Neuronal stem cell (in vitro differentiated cells): Measurements from ENCODE around the gene ISL2.

Experiments
- DNase-seq: peaks from one replicate; pipeline ENCODE4 v3.0.0-alpha.2; 2013; ENCODE audit warnings: low spot score
- H2AFZ ChIP-seq: one replicate; pipeline ENCODE4 v1.6.1; 2013; ENCODE audit warnings: mild to moderate bottlenecking, low read length, inconsistent platforms
- H2AK5ac ChIP-seq: 2 replicates; pipeline ENCODE4 v1.6.1; 2013; ENCODE audit warnings: low read depth, mild to moderate bottlenecking, inconsistent platforms, low read length, moderate library complexity, mixed read lengths
- H2BK120ac ChIP-seq: 2 replicates; pipeline ENCODE4 v1.6.1; 2013; ENCODE audit warnings: low read depth, mild to moderate bottlenecking, inconsistent platforms, low read length, moderate library complexity, mixed read lengths
- H2BK12ac ChIP-seq: one replicate; pipeline ENCODE4 v1.6.1; 2013; ENCODE audit warnings: low read length, inconsistent platforms
- H2BK15ac ChIP-seq: 2 replicates; pipeline ENCODE4 v1.6.1; 2013; ENCODE audit warnings: mild to moderate bottlenecking, low read length, inconsistent platforms, mixed read lengths
- H2BK5ac ChIP-seq: one replicate; pipeline ENCODE4 v1.6.1; 2013; ENCODE audit warnings: inconsistent platforms, mild to moderate bottlenecking, low read length, moderate library complexity
- H3K14ac ChIP-seq: one replicate; pipeline ENCODE4 v1.6.1; 2013; ENCODE audit warnings: low read length, inconsistent platforms
- H3K18ac ChIP-seq: 2 replicates; pipeline ENCODE4 v1.6.1; 2013; ENCODE audit warnings: low read length, inconsistent platforms
- H3K23ac ChIP-seq: 2 replicates; pipeline ENCODE4 v1.6.1; 2013; ENCODE audit warnings: low read depth, mild to moderate bottlenecking, mixed read lengths, low read length, inconsistent platforms; ENCODE audit not compliant: poor library complexity
- H3K27ac ChIP-seq: replicated peaks from 3 replicates; pipeline ENCODE4 v1.5.1; 2013; ENCODE audit warnings: low read length, inconsistent platforms
- H3K27me3 ChIP-seq, 3 experiments: 2 replicates each; pipeline ENCODE4 v1.6.1; 2013; ENCODE audit warnings: low read length in 3 of 3, mild to moderate bottlenecking in 2 of 3, inconsistent platforms in 1 of 3, low read depth in 1 of 3, mixed read lengths in 1 of 3, moderate library complexity in 1 of 3; ENCODE audit not compliant: control insufficient read depth in 3 of 3, insufficient read depth in 3 of 3
- H3K36me3 ChIP-seq, 2 donors: replicated peaks in 1 of 2; 2 replicates each; pipeline ENCODE4 v1.6.1; 2013; ENCODE audit warnings: low read length in 2 of 2; ENCODE audit not compliant: control insufficient read depth in 2 of 2, insufficient read depth in 2 of 2
- H3K4ac ChIP-seq: 2 replicates; pipeline ENCODE4 v1.6.1; 2013; ENCODE audit warnings: inconsistent platforms, mild to moderate bottlenecking, low read length, moderate library complexity
- H3K4me1 ChIP-seq, 2 donors: 1 replicate in 1 of 2; 2 replicates in 1 of 2; pipeline ENCODE4 v1.6.1; 2013; ENCODE audit warnings: low read length in 2 of 2, low read depth in 1 of 2; ENCODE audit not compliant: control insufficient read depth in 2 of 2, insufficient read depth in 1 of 2
- H3K4me2 ChIP-seq: one replicate; pipeline ENCODE4 v1.6.1; 2013; ENCODE audit warnings: mild to moderate bottlenecking, low read length, inconsistent platforms; ENCODE audit not compliant: insufficient read depth, poor library complexity, severe bottlenecking
- H3K4me3 ChIP-seq, 2 donors: 2 replicates each; pipeline ENCODE4 v1.5.1; 2013; ENCODE audit warnings: low read length in 2 of 2, mild to moderate bottlenecking in 2 of 2, inconsistent platforms in 1 of 2, moderate library complexity in 1 of 2
- H3K79me1 ChIP-seq: one replicate; pipeline ENCODE4 v1.6.1; 2013; ENCODE audit warnings: low read depth, mild to moderate bottlenecking, inconsistent platforms, low read length, moderate library complexity
- H3K9ac ChIP-seq: one replicate; pipeline ENCODE4 v1.6.1; 2013; ENCODE audit warnings: mild to moderate bottlenecking, low read depth, low read length, inconsistent platforms; ENCODE audit not compliant: poor library complexity
- H3K9me3 ChIP-seq, 2 donors: replicated peaks in 1 of 2; 2 replicates each; pipeline versions ENCODE3 to v1.6.1; 2013; ENCODE audit warnings: low read length in 2 of 2, mild to moderate bottlenecking in 2 of 2, inconsistent platforms in 1 of 2, low read depth in 1 of 2, mixed read lengths in 1 of 2, moderate library complexity in 1 of 2; ENCODE audit not compliant: control insufficient read depth in 2 of 2, insufficient read depth in 1 of 2
- H4K8ac ChIP-seq: one replicate; pipeline ENCODE4 v1.6.1; 2013; ENCODE audit warnings: low read depth, mild to moderate bottlenecking, inconsistent platforms, low read length, moderate library complexity
- H4K91ac ChIP-seq: one replicate; pipeline ENCODE4 v1.6.1; 2013; ENCODE audit warnings: low read length, low read depth, mild to moderate bottlenecking, inconsistent platforms; ENCODE audit not compliant: poor library complexity
- WGBS, 2 donors: extraction: QIAGEN DNeasy Blood & Tissue Kit; methylation state at CpG; one replicate each; pipeline ENCODE4 v1.1.7; 2013; ENCODE audit warnings: missing lambda C conversion rate in 2 of 2, mixed read lengths in 1 of 2; ENCODE audit not compliant: insufficient read length in 2 of 2, insufficient replicate concordance in 1 of 2; ENCODE audit errors: extremely low coverage in 2 of 2; 5-methylcytosine and 5-hydroxymethylcytosine counted together

ISL2 gene

GRCh38 chr15:76377217-76377616 is 40.6 kb downstream of the ISL2 start:
- Histone ChIP-seq H3K18ac (no peak overlapping the region), H4K91ac (no peak overlapping the region), H2AK5ac (no peak overlapping the region), H3K36me3 (no peaks in the 10 kb centered on the region), H3K9ac (no peak overlapping the region), H2BK15ac (no peak overlapping the region), H2AFZ (no peak overlapping the region), H2BK12ac (no peak overlapping the region), H2BK5ac (no peak overlapping the region), H3K79me1 (no peaks in the 10 kb centered on the region), H4K8ac (no peak overlapping the region), H3K4me3 (no peak overlapping the region), H3K23ac (no peak overlapping the region), H3K9me3 (no peaks in the 10 kb centered on the region), H3K27ac (no peak overlapping the region), H3K4me1 (peaks cover 6 to 13% of the 10 kb centered on the region in 2 donors), H3K14ac (no peak overlapping the region), H3K27me3 (no peaks in the 10 kb centered on the region), H3K4ac (no peak overlapping the region), H3K4me2 (no peak overlapping the region), H2BK120ac (no peak overlapping the region)
- no CpG with 5 or more reads among the region's 2 CpGs for WGBS, 2 donors
- DNase-seq = no peak

DNA sequence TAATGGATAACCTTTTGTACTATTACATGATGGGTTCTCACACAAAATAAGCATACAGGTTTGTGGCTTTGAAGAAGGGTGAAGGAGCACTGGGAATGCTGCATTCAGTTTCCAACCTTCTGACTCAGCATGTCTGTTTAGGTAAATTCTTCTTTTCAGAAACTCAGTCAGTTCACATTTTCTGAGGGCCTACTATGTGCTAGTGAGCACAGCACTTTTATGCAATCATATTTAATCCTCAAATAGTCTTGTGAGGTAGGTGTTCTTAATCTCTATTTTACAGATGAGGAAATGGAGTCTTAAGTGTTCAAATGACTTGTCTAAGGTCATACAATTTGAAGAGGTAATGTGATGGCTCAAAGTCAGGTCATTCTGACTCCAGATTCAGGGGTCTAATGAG is 41.2 kb downstream of the ISL2 start:
- H2BK120ac ChIP-seq = no peak overlapping the region
- H2AFZ ChIP-seq = no peak overlapping the region
- no peak overlapping the region for H3K4me2 ChIP-seq
- H3K4me1 ChIP-seq = peaks cover 6 to 13% of the 10 kb centered on the region in 2 donors
- no peak overlapping the region for H3K23ac ChIP-seq
- no peak overlapping the region for H4K91ac ChIP-seq
- H2AK5ac ChIP-seq = no peak overlapping the region
- no peaks in the 10 kb centered on the region for H3K27me3 ChIP-seq
- H3K79me1 ChIP-seq = no peaks in the 10 kb centered on the region
- H2BK5ac ChIP-seq = no peak overlapping the region
- no peak overlapping the region for H3K27ac ChIP-seq
- no peak for DNase-seq
- no peak overlapping the region for H3K4ac ChIP-seq
- no peak overlapping the region for H2BK12ac ChIP-seq
- no peak overlapping the region for H3K9ac ChIP-seq
- H4K8ac ChIP-seq = no peak overlapping the region
- no peaks in the 10 kb centered on the region for H3K36me3 ChIP-seq
- H3K9me3 ChIP-seq = no peaks in the 10 kb centered on the region
- H3K14ac ChIP-seq = no peak overlapping the region
- H3K4me3 ChIP-seq = no peak overlapping the region
- no peak overlapping the region for H3K18ac ChIP-seq
- H2BK15ac ChIP-seq = no peak overlapping the region

- Histone ChIP-seq H3K4ac (no peak overlapping the region), H3K9me3 (no peaks in the 10 kb centered on the region), H2BK5ac (no peak overlapping the region), H3K9ac (no peak overlapping the region), H4K8ac (no peak overlapping the region), H2BK15ac (no peak overlapping the region), H3K4me1 (peaks cover 6 to 13% of the 10 kb centered on the region in 2 donors), H3K14ac (no peak overlapping the region), H3K27me3 (no peaks in the 10 kb centered on the region), H2BK120ac (no peak overlapping the region), H3K18ac (no peak overlapping the region), H3K4me2 (no peak overlapping the region), H3K27ac (no peak overlapping the region), H4K91ac (no peak overlapping the region), H2AFZ (no peak overlapping the region), H3K23ac (no peak overlapping the region), H2AK5ac (no peak overlapping the region), H3K4me3 (no peak overlapping the region), H3K79me1 (no peaks in the 10 kb centered on the region), H3K36me3 (no peaks in the 10 kb centered on the region), H2BK12ac (no peak overlapping the region)
- WGBS, 2 donors = no CpG with 5 or more reads among the region's 1 CpG
- DNase-seq = no peak
Observed at GRCh38 chr15:76378691-76379090, 42.1 kb downstream of the ISL2 start.

DNA sequence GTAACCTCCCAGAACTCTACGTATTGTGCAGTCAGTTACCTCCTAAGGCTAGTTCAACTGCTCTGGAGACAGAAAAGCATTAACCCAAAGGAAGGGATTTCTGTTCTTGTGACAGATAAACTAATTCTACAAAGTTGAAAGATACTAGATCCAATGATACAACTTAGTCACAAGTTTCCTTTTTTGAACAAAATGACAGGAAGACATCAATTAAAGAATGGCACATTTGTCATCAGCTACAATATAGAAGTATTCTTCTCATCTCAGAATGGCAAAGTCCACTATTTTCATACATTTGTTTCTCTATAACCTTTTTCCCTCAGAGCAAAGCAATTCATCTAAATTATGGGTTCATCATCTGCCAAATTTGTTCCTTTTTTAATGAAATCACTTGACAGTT is 43.7 kb downstream of the ISL2 start:
- no CpG with 5 or more reads among the region's 1 CpG for WGBS, 2 donors
- Histone ChIP-seq H2BK15ac (no peak overlapping the region), H3K18ac (no peak overlapping the region), H3K9me3 (no peaks in the 10 kb centered on the region), H2BK12ac (no peak overlapping the region), H3K27ac (no peak overlapping the region), H3K9ac (no peak overlapping the region), H2AFZ (no peak overlapping the region), H2BK120ac (no peak overlapping the region), H2BK5ac (no peak overlapping the region), H3K79me1 (no peaks in the 10 kb centered on the region), H2AK5ac (no peak overlapping the region), H3K4me3 (no peak overlapping the region), H3K36me3 (no peaks in the 10 kb centered on the region), H4K91ac (no peak overlapping the region), H3K23ac (no peak overlapping the region), H4K8ac (no peak overlapping the region), H3K14ac (no peak overlapping the region), H3K27me3 (no peaks in the 10 kb centered on the region), H3K4me1 (peaks cover 6 to 13% of the 10 kb centered on the region in 2 donors), H3K4ac (no peak overlapping the region), H3K4me2 (no peak overlapping the region)
- DNase-seq = no peak
